SU-DHL-6 (cell line): ENCODE measurements around the gene CLEC2D.

Source experiments
- H2AFZ ChIP-seq: fragments of 200-600 bp; sonication (generic); 2 replicates; pipeline ENCODE4 v1.6.1; 2014; ENCODE audit warnings: low read depth, mild to moderate bottlenecking, moderate library complexity, mixed read lengths, antibody characterized with exemption, low read length; ENCODE audit not compliant: severe bottlenecking
- H3F3A ChIP-seq: fragments of 200-600 bp; shearing (Covaris generic); 2 replicates; pipeline ENCODE4 v1.6.0; 2016; ENCODE audit warnings: antibody characterized with exemption, mild to moderate bottlenecking; ENCODE audit not compliant: insufficient read depth
- H3K27ac ChIP-seq: fragments of 200-600 bp; sonication (generic); 2 replicates; pipeline ENCODE4 v1.5.1; 2016; ENCODE audit warnings: low read depth, mild to moderate bottlenecking, low read length, moderate library complexity, mixed read lengths
- H3K27me3 ChIP-seq: fragments of 200-600 bp; sonication (generic), shearing (Covaris generic); 2 replicates; pipeline ENCODE4 v1.6.0; 2014; ENCODE audit warnings: mild to moderate bottlenecking, low read length
- H3K36me3 ChIP-seq: fragments of 200-600 bp; sonication (generic); 2 replicates; pipeline ENCODE4 v1.6.1; 2014; ENCODE audit warnings: mild to moderate bottlenecking, low read length, mixed read lengths
- H3K4me2 ChIP-seq: fragments of 300-600, 200-600 bp; shearing (Covaris generic), sonication (generic); 2 replicates; pipeline ENCODE4 v1.6.0; 2014; ENCODE audit warnings: low read length, low read depth, mild to moderate bottlenecking; ENCODE audit not compliant: poor library complexity, severe bottlenecking
- H3K4me3 ChIP-seq: fragments of 200-600 bp; sonication (generic); 2 replicates; pipeline ENCODE4 v1.5.1; 2014; ENCODE audit warnings: antibody characterized with exemption, low read length, mild to moderate bottlenecking, mixed read lengths; ENCODE audit not compliant: insufficient read depth, poor library complexity, severe bottlenecking
- H3K79me2 ChIP-seq: fragments of 200-600 bp; sonication (generic); 2 replicates; pipeline ENCODE4 v1.6.1; 2014; ENCODE audit warnings: mild to moderate bottlenecking, low read length, moderate library complexity; ENCODE audit not compliant: insufficient read depth
- H3K9ac ChIP-seq: fragments of 200-600 bp; sonication (generic); 2 replicates; pipeline ENCODE4 v1.7.0; 2014; ENCODE audit warnings: mild to moderate bottlenecking, low read length
- H3K9me2 ChIP-seq: fragments of 200-600 bp; sonication (generic); replicated peaks from 2 replicates; pipeline ENCODE4 v1.6.1; 2014; ENCODE audit warnings: low read length; ENCODE audit not compliant: insufficient read depth
- H3K9me3 ChIP-seq: fragments of 200-600 bp; sonication (generic); 2 replicates; pipeline ENCODE4 v1.6.1; 2014; ENCODE audit warnings: low read length, mixed read lengths; ENCODE audit not compliant: insufficient read depth
- H4K20me1 ChIP-seq: fragments of 200-600 bp; sonication (generic); 2 replicates; pipeline ENCODE4 v1.6.1; 2014; ENCODE audit warnings: low read depth, mild to moderate bottlenecking, antibody characterized with exemption, low read length, moderate library complexity, mixed read lengths
- EZH2phosphoT487 ChIP-seq: fragments of 200-600 bp; sonication (generic), shearing (Covaris generic); conservative IDR thresholded peaks from 2 replicates; pipeline ENCODE4 v1.6.1; 2018; ENCODE audit warnings: mild to moderate bottlenecking, antibody characterized with exemption, low read length, moderate library complexity, mixed read lengths
- TF ChIP-seq, protein P1 (sequence below): fragments of 200-600 bp; sonication (generic); IDR thresholded peaks from one replicate; pipeline ENCODE4 v1.5.1; 2017; ENCODE audit warnings: antibody characterized with exemption, mild to moderate bottlenecking, low read length, moderate library complexity; ENCODE audit not compliant: insufficient read depth, poor library complexity, severe bottlenecking

CLEC2D gene

DNA sequence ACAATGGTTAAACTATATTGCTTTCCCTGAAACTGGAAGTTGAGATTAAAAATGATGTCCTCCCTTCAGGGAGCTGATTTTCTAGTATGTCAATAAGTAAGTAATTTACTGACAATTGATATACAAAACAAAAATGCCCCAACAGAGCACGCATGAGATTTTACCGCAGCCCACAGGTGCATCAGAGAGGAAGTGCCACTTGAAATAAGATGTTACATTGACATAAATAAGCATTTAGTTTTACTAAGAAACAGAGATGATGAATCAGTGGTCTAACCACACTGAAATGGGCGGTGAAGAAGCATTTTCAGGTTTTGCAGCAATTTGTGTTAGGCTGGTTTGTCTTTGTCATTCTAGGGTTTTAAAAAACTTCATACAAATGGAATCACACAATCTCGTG is 72.2 kb downstream of the CLEC2D start:
- no peaks in the 10 kb centered on the region for H3K36me3 ChIP-seq
- no peak overlapping the region for H2AFZ ChIP-seq
- H3K27me3 ChIP-seq: no peaks in the 10 kb centered on the region
- no peaks in the 10 kb centered on the region for H3K9me3 ChIP-seq
- peak overlapping the region; percentile 55 for H3K4me2 ChIP-seq
- H3K4me3 ChIP-seq: peak overlapping the region; percentile 33
- peaks cover 13% of the 10 kb centered on the region for H3F3A ChIP-seq
- H3K79me2 ChIP-seq: no peaks in the 10 kb centered on the region
- no peak overlapping the region for H3K9ac ChIP-seq
- peak overlapping the region; percentile 50 for H3K27ac ChIP-seq
- H3K9me2 ChIP-seq: no peaks in the 10 kb centered on the region
- H4K20me1 ChIP-seq: no peaks in the 10 kb centered on the region
- TF ChIP-seq, protein P1, sequence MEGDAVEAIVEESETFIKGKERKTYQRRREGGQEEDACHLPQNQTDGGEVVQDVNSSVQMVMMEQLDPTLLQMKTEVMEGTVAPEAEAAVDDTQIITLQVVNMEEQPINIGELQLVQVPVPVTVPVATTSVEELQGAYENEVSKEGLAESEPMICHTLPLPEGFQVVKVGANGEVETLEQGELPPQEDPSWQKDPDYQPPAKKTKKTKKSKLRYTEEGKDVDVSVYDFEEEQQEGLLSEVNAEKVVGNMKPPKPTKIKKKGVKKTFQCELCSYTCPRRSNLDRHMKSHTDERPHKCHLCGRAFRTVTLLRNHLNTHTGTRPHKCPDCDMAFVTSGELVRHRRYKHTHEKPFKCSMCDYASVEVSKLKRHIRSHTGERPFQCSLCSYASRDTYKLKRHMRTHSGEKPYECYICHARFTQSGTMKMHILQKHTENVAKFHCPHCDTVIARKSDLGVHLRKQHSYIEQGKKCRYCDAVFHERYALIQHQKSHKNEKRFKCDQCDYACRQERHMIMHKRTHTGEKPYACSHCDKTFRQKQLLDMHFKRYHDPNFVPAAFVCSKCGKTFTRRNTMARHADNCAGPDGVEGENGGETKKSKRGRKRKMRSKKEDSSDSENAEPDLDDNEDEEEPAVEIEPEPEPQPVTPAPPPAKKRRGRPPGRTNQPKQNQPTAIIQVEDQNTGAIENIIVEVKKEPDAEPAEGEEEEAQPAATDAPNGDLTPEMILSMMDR: no peak
- TF ChIP-seq EZH2phosphoT487: no peak

DNA sequence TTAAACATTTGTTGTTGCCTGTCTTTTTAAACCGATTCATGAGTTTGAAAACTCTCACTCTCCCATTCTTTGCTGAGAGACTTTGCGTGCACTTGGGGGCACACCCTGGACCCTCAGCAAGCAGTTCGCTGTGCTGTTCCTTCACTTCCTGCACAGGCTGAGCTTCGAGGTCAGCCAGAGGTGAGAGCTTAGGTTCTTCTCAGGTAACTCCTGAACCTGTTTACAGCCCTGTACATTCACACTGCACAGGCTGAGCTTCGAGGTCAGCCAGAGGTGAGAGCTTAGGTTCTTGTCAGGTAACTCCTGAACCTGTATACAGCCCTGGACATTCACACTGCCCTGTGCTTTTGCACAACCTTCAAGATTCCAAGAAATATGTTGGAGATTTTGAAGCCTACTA is 73.1 kb downstream of the CLEC2D start:
- H3K36me3 ChIP-seq: no peaks in the 10 kb centered on the region
- H3K9me2 ChIP-seq: no peaks in the 10 kb centered on the region
- TF ChIP-seq, protein P1: no peak
- no peak for TF ChIP-seq EZH2phosphoT487
- H3K79me2 ChIP-seq: no peaks in the 10 kb centered on the region
- no peaks in the 10 kb centered on the region for H3K27me3 ChIP-seq
- no peak overlapping the region for H3K9ac ChIP-seq
- H2AFZ ChIP-seq: no peak overlapping the region
- peak overlapping the region; percentile 55 for H3K4me2 ChIP-seq
- no peak overlapping the region for H3K27ac ChIP-seq
- no peaks in the 10 kb centered on the region for H4K20me1 ChIP-seq
- H3F3A ChIP-seq: peaks cover 3% of the 10 kb centered on the region; the same call in 1 of the 2 replicates
- no peak overlapping the region for H3K4me3 ChIP-seq
- H3K9me3 ChIP-seq: no peaks in the 10 kb centered on the region

DNA sequence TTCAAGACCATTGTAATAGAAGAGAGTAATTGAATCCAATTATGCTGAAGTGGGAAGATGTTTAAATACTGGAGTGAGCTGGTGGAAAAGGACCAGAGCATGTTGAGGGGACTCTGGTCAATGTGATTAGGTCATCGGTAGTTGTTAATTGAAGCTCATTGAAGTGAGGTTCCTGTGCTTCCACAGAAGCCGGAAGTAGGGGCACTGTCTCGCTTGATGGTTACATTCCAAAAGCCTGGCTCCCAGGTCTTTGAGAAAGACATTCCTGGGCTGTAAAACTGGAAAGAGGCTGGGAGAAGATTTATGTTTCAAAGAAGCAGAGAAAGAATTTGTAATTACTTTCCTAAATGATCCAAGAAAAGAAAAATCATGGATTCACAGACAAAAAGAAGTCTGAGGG is 75.7 kb downstream of the CLEC2D start:
- no peaks in the 10 kb centered on the region for H3K79me2 ChIP-seq
- no peaks in the 10 kb centered on the region for H3K9me2 ChIP-seq
- H3K4me3 ChIP-seq: no peak overlapping the region
- H3K27ac ChIP-seq: no peak overlapping the region
- TF ChIP-seq, protein P1: no peak
- TF ChIP-seq EZH2phosphoT487: no peak
- H3K9me3 ChIP-seq: no peaks in the 10 kb centered on the region
- H4K20me1 ChIP-seq: no peaks in the 10 kb centered on the region
- H3K36me3 ChIP-seq: no peaks in the 10 kb centered on the region
- no peak overlapping the region for H2AFZ ChIP-seq
- H3K9ac ChIP-seq: no peak overlapping the region
- no peaks in the 10 kb centered on the region for H3K27me3 ChIP-seq
- no peak overlapping the region for H3K4me2 ChIP-seq
- peaks cover 3% of the 10 kb centered on the region; the same call in 1 of the 2 replicates for H3F3A ChIP-seq
